Smooth muscle cell (in vitro differentiated cells): ENCODE data around the gene ESYT2. TPM values are rescaled to one million over a fixed set of nuclear protein-coding genes. Genes with fewer than 3 reads are reported as not detected.

ENCODE experiments used
- DNase-seq: peaks from one replicate; lab custom pipeline; 2025; ENCODE audit not compliant: unreplicated experiment; lab: John Stamatoyannopoulos, UW
- H2AFZ ChIP-seq: fragments of 200-600 bp; sonication (generic); 2 replicates; pipeline ENCODE4 v1.6.0; 2016; ENCODE audit warnings: antibody characterized with exemption, low read depth, mild to moderate bottlenecking
- H3F3A ChIP-seq: fragments of 200-600 bp; sonication (generic); 2 replicates; pipeline ENCODE4 v1.6.0; 2017; ENCODE audit warnings: antibody characterized with exemption, low read depth
- H3K27ac ChIP-seq: fragments of 200-600 bp; sonication (generic); 2 replicates; pipeline ENCODE4 v1.5.1; 2016; ENCODE audit warnings: low read depth, mild to moderate bottlenecking
- H3K27me3 ChIP-seq: fragments of 200-600 bp; sonication (generic); 2 replicates; pipeline ENCODE4 v1.6.1; 2016; ENCODE audit warnings: low read depth, mild to moderate bottlenecking
- H3K36me3 ChIP-seq: fragments of 200-600 bp; sonication (generic); 2 replicates; pipeline ENCODE4 v1.5.1; 2016; ENCODE audit warnings: low read depth
- H3K4me1 ChIP-seq: fragments of 200-600 bp; sonication (generic); 2 replicates; pipeline ENCODE4 v1.5.1; 2016; ENCODE audit warnings: low read depth
- H3K4me2 ChIP-seq: fragments of 200-600 bp; sonication (generic); 2 replicates; pipeline ENCODE4 v1.6.0; 2016; ENCODE audit warnings: mild to moderate bottlenecking
- H3K4me3 ChIP-seq: fragments of 200-600 bp; sonication (generic); 2 replicates; pipeline ENCODE4 v1.5.1; 2016; ENCODE audit warnings: mild to moderate bottlenecking
- H3K79me2 ChIP-seq: fragments of 200-600 bp; sonication (generic); 2 replicates; pipeline ENCODE4 v1.6.0; 2016; ENCODE audit warnings: low read depth, mild to moderate bottlenecking
- H3K9ac ChIP-seq: fragments of 200-600 bp; sonication (generic); 2 replicates; pipeline ENCODE4 v1.6.0; 2016; ENCODE audit warnings: low read depth
- H3K9me3 ChIP-seq: fragments of 200-600 bp; sonication (generic); replicated peaks from 2 replicates; pipeline ENCODE4 v1.5.1; 2016; ENCODE audit warnings: low read depth
- H4K20me1 ChIP-seq: fragments of 200-600 bp; sonication (generic); 2 replicates; pipeline ENCODE4 v1.6.0; 2016; ENCODE audit warnings: low read depth
- WGBS: methylation state at CpG from one replicate; pipeline ENCODE4 v1.1.7; 2016; ENCODE audit warnings: low lambda C conversion rate; 5-methylcytosine and 5-hydroxymethylcytosine counted together
- polyA plus RNA-seq: library from polyadenylated mRNA; unstranded; fragments of >200 nt; fragmentation: Nextera tagmentation; extraction: Ambion mirVana; gene quantifications from 2 replicates; pipeline ENCODE4 v1.2.1, GENCODE V29; 2016
- total RNA-seq: library from RNA; depleted of rRNA; stranded (reverse); fragments of >200 nt; gene quantifications from 2 replicates; pipeline ENCODE4 v1.2.3, GENCODE V29; 2014
- TF ChIP-seq, protein P1 (sequence below): fragments of 200-600 bp; sonication (generic); IDR thresholded peaks from 2 replicates; pipeline ENCODE4 v1.5.1; 2017; ENCODE audit warnings: borderline replicate concordance, mild to moderate bottlenecking, antibody characterized with exemption; ENCODE audit not compliant: insufficient read depth, poor library complexity, severe bottlenecking

ESYT2 gene
- total and polyA plus RNA-seq, 2 experiments from 2014 or later, result 27.9 to 69.4 TPM

DNA sequence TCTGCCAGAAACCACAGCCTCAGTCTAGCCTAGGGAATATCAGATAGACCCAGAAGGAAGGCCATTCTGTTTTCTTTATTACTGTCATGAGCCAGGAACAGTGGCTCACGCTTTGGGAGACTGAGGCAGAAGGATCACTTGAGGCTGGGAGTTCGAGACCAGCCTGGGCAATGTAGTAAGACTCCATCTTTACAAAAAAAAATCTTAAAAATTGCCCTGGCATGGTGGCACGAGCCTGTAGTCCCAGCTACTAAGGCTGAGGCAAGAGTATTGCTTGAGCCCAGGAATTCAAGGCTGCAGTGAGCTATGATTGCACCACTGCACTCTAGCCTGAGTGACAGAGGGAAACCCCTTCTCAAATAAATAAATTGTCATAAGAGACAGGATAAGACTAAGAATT is 3.7 kb upstream of the ESYT2 start:
- TF ChIP-seq, protein P1, sequence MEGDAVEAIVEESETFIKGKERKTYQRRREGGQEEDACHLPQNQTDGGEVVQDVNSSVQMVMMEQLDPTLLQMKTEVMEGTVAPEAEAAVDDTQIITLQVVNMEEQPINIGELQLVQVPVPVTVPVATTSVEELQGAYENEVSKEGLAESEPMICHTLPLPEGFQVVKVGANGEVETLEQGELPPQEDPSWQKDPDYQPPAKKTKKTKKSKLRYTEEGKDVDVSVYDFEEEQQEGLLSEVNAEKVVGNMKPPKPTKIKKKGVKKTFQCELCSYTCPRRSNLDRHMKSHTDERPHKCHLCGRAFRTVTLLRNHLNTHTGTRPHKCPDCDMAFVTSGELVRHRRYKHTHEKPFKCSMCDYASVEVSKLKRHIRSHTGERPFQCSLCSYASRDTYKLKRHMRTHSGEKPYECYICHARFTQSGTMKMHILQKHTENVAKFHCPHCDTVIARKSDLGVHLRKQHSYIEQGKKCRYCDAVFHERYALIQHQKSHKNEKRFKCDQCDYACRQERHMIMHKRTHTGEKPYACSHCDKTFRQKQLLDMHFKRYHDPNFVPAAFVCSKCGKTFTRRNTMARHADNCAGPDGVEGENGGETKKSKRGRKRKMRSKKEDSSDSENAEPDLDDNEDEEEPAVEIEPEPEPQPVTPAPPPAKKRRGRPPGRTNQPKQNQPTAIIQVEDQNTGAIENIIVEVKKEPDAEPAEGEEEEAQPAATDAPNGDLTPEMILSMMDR, result no peak
- WGBS, result 86% methylated on average over 3 of the region's 3 CpGs
- Histone ChIP-seq H3K36me3 (no peaks in the 10 kb centered on the region), H3K4me1 (peaks cover 9% of the 10 kb centered on the region), H3K9me3 (no peaks in the 10 kb centered on the region), H3F3A (peaks cover 3% of the 10 kb centered on the region), H2AFZ (no peak overlapping the region), H3K27ac (no peak overlapping the region), H3K79me2 (peaks cover 10% of the 10 kb centered on the region), H3K27me3 (no peaks in the 10 kb centered on the region), H3K4me3 (no peak overlapping the region), H3K4me2 (no peak overlapping the region), H3K9ac (no peak overlapping the region), H4K20me1 (peaks cover 10% of the 10 kb centered on the region)
- no peak for DNase-seq

DNA sequence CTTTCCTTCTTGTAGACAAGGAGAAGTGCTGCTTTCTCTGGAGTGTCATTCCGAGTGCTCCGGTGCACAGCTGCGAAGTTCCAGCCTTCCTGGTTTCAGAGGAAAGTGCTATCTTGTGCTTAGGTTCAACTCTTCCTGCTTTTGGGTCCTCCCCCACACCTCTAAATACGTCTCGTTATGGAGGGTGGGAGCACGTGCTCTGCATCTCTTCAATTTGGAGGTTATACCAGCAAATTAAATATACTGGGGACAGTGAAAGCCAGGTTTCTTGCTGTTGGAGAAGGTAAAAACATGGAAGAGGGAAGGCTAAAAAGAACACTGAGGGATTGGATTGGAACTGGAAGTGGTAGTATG is 2.4 kb upstream of the ESYT2 start:
- Histone ChIP-seq H3K9me3 (no peaks in the 10 kb centered on the region), H3K9ac (no peak overlapping the region), H2AFZ (no peak overlapping the region), H3K4me1 (peaks cover 14% of the 10 kb centered on the region), H3K27ac (no peak overlapping the region), H3K36me3 (no peaks in the 10 kb centered on the region), H3K27me3 (no peaks in the 10 kb centered on the region), H4K20me1 (peaks cover 22% of the 10 kb centered on the region), H3K4me3 (no peak overlapping the region), H3K79me2 (peaks cover 22% of the 10 kb centered on the region), H3F3A (peaks cover 3% of the 10 kb centered on the region), H3K4me2 (no peak overlapping the region)
- TF ChIP-seq, protein P1, result no peak
- DNase-seq, result no peak
- 88% methylated on average over 6 of the region's 6 CpGs for WGBS

GRCh38 chr7:158830211-158830723 is 958 bp upstream of the ESYT2 start:
- Histone ChIP-seq H3K9ac (peak overlapping the region; percentile 99), H3K9me3 (no peaks in the 10 kb centered on the region), H3K27me3 (no peaks in the 10 kb centered on the region), H3K27ac (peak overlapping the region; percentile 99), H3F3A (peaks cover 3% of the 10 kb centered on the region), H3K4me3 (peak overlapping the region; percentile 92), H3K36me3 (no peaks in the 10 kb centered on the region), H3K4me1 (peaks cover 14% of the 10 kb centered on the region), H2AFZ (peak overlapping the region; percentile 74), H3K79me2 (peaks cover 37% of the 10 kb centered on the region), H4K20me1 (peaks cover 35% of the 10 kb centered on the region), H3K4me2 (peak overlapping the region; percentile 89)
- WGBS, result 6% methylated on average over 14 of the region's 14 CpGs
- TF ChIP-seq, protein P1, result no peak
- no peak for DNase-seq

DNA sequence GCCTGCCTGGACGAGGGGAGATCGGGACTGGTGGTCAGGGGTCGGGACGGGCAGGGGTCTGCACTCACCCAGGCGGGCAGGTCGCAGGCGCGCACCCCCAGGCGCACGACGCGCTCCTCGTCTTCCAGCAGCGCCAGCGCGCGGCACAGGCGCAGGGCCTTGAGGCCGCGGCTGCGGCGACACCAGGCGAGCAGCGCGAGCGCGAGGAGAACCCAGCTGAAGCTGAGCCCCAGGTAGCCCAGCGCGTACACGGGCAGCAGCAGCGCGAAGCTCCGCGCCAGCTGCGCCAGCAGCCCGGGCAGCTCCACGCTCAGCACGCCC is 328 bp downstream of the ESYT2 start:
- Histone ChIP-seq H4K20me1 (peaks cover 47% of the 10 kb centered on the region), H2AFZ (no peak overlapping the region), H3K79me2 (peaks cover 50% of the 10 kb centered on the region), H3K9me3 (no peaks in the 10 kb centered on the region), H3K27ac (peak overlapping the region; percentile 99), H3K4me3 (peak overlapping the region; percentile 92), H3F3A (peaks cover 3% of the 10 kb centered on the region), H3K36me3 (no peaks in the 10 kb centered on the region), H3K4me1 (peaks cover 14% of the 10 kb centered on the region), H3K27me3 (no peaks in the 10 kb centered on the region), H3K4me2 (peak overlapping the region; percentile 82), H3K9ac (peak overlapping the region; percentile 92)
- DNase-seq, result no peak
- 5% methylated on average over 8 of the region's 38 CpGs for WGBS
- TF ChIP-seq, protein P1, result no peak
